OCI-M2 (cell line): ENCODE results near the gene CSTF3.
"Not testable (repeated sequence)": the region's sequence is repeated elsewhere in the genome, so short reads cannot be mapped to it uniquely, and the experiment has no call there.

Source experiments
- DNase-seq: peaks from one replicate; lab custom pipeline; 2025; ENCODE audit not compliant: unreplicated experiment; lab: John Stamatoyannopoulos, UW

The CSTF3 gene

DNA sequence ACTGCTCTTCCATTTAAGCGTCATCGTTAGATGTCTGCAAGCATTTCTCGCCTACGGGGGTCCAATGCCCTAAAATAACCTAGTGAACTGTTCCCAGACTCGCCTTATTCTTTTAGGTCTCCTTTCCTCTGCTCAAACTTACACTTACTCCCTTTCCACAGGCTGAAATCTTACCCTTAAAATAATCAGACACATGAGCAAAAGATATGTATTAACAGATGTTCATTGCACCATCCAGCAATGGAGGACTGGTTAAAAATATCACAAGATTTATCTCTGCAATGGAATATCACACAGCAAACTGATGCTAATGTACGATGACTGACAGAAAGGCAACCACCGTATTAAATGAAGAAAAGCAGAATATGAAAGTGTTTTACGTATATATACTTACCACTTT, 1.6 kb upstream of the CSTF3 start:
- DNase-seq, result no peak

- no peak for DNase-seq
These were observed 693 bp downstream of the CSTF3 start for GRCh38 chr11:33160587-33160986.

- DNase-seq, result no peak
These were observed 1.1 kb downstream of the CSTF3 start for GRCh38 chr11:33160136-33160535.

- not testable (repeated sequence) for DNase-seq
These were observed 1.9 kb downstream of the CSTF3 start for GRCh38 chr11:33159378-33159867.

- no peak for DNase-seq
These were observed 2.5 kb downstream of the CSTF3 start for GRCh38 chr11:33158596-33159275.

- no peak for DNase-seq
These were observed 3.9 kb downstream of the CSTF3 start for GRCh38 chr11:33157103-33158027.

DNA sequence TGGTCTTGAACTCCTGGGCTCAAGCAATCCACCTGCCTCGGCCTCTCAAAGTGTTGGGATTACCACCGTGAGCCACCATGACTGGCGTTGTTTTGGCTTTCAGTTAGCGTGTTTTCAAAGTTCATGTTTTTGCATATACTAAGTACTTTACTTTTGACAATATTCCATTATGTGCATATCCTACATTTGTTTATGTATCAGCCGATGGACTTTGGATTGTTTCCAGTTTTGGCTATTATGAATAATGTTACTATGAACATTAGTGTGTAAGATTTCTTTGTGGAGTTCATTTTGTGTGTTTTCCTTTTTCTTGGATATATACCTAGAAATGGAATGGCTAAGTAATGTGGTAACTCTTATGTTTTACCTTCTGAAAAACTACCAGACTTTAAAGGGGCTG, 9.9 kb downstream of the CSTF3 start:
- DNase-seq, result no peak

DNA sequence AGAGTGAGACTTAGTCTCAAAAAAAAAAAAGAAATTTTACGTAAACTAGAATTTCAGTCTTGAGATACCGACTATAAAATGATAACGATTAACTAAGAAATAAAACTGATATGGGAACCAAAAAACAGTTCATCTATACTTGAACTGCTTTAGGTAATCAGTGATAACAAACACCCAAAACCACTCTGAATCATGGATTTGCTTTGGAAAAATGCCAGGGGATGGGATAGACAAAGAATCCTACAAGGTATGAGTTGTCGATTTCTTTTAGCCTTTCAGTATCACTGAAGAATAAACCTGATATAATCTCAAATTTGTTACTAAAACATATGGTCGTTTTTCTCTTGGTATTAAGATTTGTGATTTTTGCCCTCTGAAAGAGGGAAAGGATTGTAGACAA, 13.7 kb downstream of the CSTF3 start:
- DNase-seq, result no peak

- no peak for DNase-seq
These were observed 25.4 kb downstream of the CSTF3 start for GRCh38 chr11:33135768-33136443.

- no peak for DNase-seq
These were observed 26.1 kb downstream of the CSTF3 start for GRCh38 chr11:33135216-33135615.

GRCh38 chr11:33134276-33134675, 27.0 kb downstream of the CSTF3 start:
- DNase-seq, result no peak

GRCh38 chr11:33133761-33134160, 27.5 kb downstream of the CSTF3 start:
- DNase-seq, result no peak

- no peak for DNase-seq
These were observed 28.8 kb downstream of the CSTF3 start for GRCh38 chr11:33132510-33132909.

- no peak for DNase-seq
These were observed 32.5 kb downstream of the CSTF3 start for GRCh38 chr11:33128739-33129138.

DNA sequence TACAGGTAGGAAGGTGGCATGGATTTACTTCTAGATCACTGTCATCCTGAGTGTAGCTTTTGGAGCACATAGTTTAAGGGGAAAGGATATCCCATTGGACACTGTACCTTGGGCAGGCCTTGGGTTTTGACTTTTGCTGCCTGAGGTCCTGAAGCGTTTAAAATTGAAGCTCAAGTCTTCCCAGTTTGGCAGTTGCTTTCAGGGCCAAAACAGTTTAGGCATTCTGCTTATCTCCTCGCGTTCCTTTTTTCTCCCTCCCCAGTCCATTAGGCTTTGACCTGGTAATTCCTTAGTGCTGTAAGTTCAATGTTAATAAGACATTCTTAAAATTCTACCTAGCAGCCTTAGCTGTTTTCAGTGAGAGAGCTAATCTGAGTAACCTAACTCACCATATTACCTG, 35.7 kb downstream of the CSTF3 start:
- DNase-seq, result no peak

- no peak for DNase-seq
These were observed 36.3 kb downstream of the CSTF3 start for GRCh38 chr11:33125025-33125424.

DNA sequence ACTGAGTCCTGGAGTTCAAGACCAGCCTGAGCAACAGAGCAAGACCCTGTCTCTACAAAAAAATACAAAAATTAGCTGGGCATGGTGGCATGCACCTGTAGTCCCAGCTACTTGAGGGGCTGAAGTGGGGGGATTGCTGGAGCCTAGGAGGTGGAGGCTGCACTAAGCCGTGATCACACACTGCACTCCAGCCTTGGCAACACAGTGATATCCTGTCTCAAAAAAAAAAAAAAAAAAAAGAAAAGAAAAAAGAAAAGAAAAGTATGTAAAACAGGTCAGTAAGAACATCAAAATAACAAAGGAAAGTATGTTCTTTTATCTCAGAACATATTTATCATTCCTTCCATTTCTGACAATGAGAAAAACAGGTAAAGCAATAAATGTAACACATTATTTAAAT, 38.6 kb downstream of the CSTF3 start:
- DNase-seq, result not testable (repeated sequence)

DNA sequence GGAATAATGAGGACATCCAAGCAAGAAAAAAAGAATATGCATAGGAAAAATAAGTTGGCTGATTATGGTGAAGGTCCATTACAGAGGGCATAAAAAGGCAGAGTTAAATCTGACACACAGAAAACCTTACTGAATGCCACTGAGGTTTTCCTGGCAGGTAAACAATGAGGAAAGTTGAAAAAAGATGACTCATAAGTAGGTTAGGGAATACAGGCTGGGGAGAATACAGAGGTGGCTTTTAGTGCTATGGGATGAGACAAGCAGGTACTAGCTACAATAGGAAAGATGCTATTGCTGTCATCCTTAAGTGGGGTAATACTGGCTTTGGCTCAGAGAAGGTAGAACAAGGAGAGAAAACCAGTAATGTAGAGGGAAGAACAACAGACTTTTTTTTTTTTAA, 44.7 kb downstream of the CSTF3 start:
- DNase-seq, result no peak

DNA sequence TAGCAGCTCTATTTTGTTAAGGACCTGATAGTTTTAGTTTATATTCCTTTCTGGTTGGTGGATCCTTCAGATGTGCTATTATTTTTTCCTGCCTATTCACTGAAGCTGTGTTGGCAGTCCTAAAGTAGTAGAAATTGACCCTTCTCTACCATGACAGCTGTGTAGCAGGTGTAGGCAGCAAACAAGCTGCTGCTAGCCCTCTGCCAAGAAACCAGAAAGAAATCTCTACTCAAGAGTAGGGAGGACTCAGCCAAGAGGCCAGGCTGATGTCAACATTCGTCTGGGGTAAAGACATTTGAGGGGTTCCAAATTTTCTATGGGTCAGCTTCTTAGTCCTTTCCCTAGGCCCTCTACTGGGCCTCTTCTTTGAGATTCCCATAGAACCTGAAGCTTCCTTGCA, 51.2 kb downstream of the CSTF3 start:
- DNase-seq, result no peak

GRCh38 chr11:33109294-33109895, 51.9 kb downstream of the CSTF3 start:
- DNase-seq, result no peak

GRCh38 chr11:33103836-33104235, 57.4 kb downstream of the CSTF3 start:
- DNase-seq, result no peak
